Measurements from ENCODE around the gene C3orf49.

Gene C3orf49

GRCh38 chr3:63800097-63800496 lies 19.0 kb upstream of the C3orf49 start:
- no peak for DNase-seq (ENCODE audit: low read depth)
- H3K4me3 ChIP-seq (replicated peaks; ENCODE audit: low read depth, low read length) = no peak overlapping the region
- no peak for TF ChIP-seq CTCF (IDR thresholded peaks at IDR 0.05; ENCODE audit: low read length, missing control alignments)

GRCh38 chr3:63803911-63804310 lies 15.2 kb upstream of the C3orf49 start:
- no peak for TF ChIP-seq CTCF (IDR thresholded peaks at IDR 0.05; ENCODE audit: low read length, missing control alignments)
- DNase-seq (ENCODE audit: low read depth) = no peak
- H3K4me3 ChIP-seq (replicated peaks; ENCODE audit: low read depth, low read length) = no peak overlapping the region

- no peak for TF ChIP-seq CTCF (IDR thresholded peaks at IDR 0.05; ENCODE audit: low read length, missing control alignments)
- H3K4me3 ChIP-seq (replicated peaks; ENCODE audit: low read depth, low read length) = no peak overlapping the region
- peak; percentile 11 for DNase-seq (ENCODE audit: low read depth)
Observed at GRCh38 chr3:63807961-63808565, 11.0 kb upstream of the C3orf49 start.

GRCh38 chr3:63808633-63809032 lies 10.5 kb upstream of the C3orf49 start:
- TF ChIP-seq CTCF (IDR thresholded peaks at IDR 0.05; ENCODE audit: low read length, missing control alignments) = no peak
- H3K4me3 ChIP-seq (replicated peaks; ENCODE audit: low read depth, low read length) = no peak overlapping the region
- DNase-seq (ENCODE audit: low read depth) = no peak

GRCh38 chr3:63809607-63810006 lies 9.5 kb upstream of the C3orf49 start:
- no peak for DNase-seq (ENCODE audit: low read depth)
- no peak overlapping the region for H3K4me3 ChIP-seq (replicated peaks; ENCODE audit: low read depth, low read length)
- TF ChIP-seq CTCF (IDR thresholded peaks at IDR 0.05; ENCODE audit: low read length, missing control alignments) = no peak

- peak; percentile 36 for DNase-seq (ENCODE audit: low read depth)
- no peak for TF ChIP-seq CTCF (IDR thresholded peaks at IDR 0.05; ENCODE audit: low read length, missing control alignments)
- H3K4me3 ChIP-seq (replicated peaks; ENCODE audit: low read depth, low read length) = no peak overlapping the region
Observed at GRCh38 chr3:63814237-63814636, 4.9 kb upstream of the C3orf49 start.

- TF ChIP-seq CTCF (IDR thresholded peaks at IDR 0.05; ENCODE audit: low read length, missing control alignments) = no peak
- no peak overlapping the region for H3K4me3 ChIP-seq (replicated peaks; ENCODE audit: low read depth, low read length)
- no peak for DNase-seq (ENCODE audit: low read depth)
Observed at GRCh38 chr3:63817225-63817624, 1.9 kb upstream of the C3orf49 start.
